ENCODE data around the gene NOX3.

- TF ChIP-seq POLR2A (IDR thresholded peaks at IDR 0.05; ENCODE audit: low read depth, low read length) (no peak), HDAC6 (IDR thresholded peaks at IDR 0.05; ENCODE audit: unreplicated experiment) (no peak), EZH2 (IDR thresholded peaks at IDR 0.05; ENCODE audit: borderline replicate concordance, control insufficient read depth, low read depth, low read length) (no peak), MXI1 (IDR thresholded peaks at IDR 0.05; ENCODE audit: low read depth, low read length) (no peak), ATF2 (IDR thresholded peaks at IDR 0.05; ENCODE audit: low read length) (no peak), BHLHE40 (IDR thresholded peaks at IDR 0.05; ENCODE audit: borderline replicate concordance in 1 of 2, low read depth in 2 of 2, low read length in 1 of 2) (no peak), TCF12 (IDR thresholded peaks at IDR 0.05; ENCODE audit: low read depth, low read length) (no peak), CTCF (IDR thresholded peaks at IDR 0.05 in 2 of 3, conservative IDR thresholded peaks at IDR 0.05 in 1 of 3; ENCODE audit: control insufficient read depth in 2 of 3, extremely low read depth in 1 of 3, insufficient read depth in 1 of 3, low read depth in 3 of 3, low read length in 3 of 3) (no peak), USF2 (IDR thresholded peaks at IDR 0.05; ENCODE audit: borderline replicate concordance, low read depth, low read length) (no peak), TCF7 (IDR thresholded peaks at IDR 0.05; ENCODE audit: borderline replicate concordance) (no peak), ZSCAN29 (IDR thresholded peaks at IDR 0.05) (no peak)
These were observed 59.0 kb downstream of the NOX3 start for GRCh38 chr6:155396605-155397004.
